MCF 10A (cell line): ENCODE results near the gene SAMD4B. TPM values are rescaled to one million over a fixed set of nuclear protein-coding genes. Genes with fewer than 3 reads are reported as not detected.
"Not testable (repeated sequence)": the region's sequence is repeated elsewhere in the genome, so short reads cannot be mapped to it uniquely, and the experiment has no call there.

Experiments used
- BruUV-seq: library from RNA; stranded (reverse); fragments of 400-500 nt; replicated peaks from 2 replicates; lab custom pipeline; 2021; lab: Mats Ljungman, UMichigan
- CTCF ChIA-PET: fragments of 300-600 bp; sonication (Branson Sonifier 250); formaldehyde crosslinking; extraction: SDS; loops from one replicate; lab custom pipeline; 2021; ENCODE audit warnings: antibody characterized with exemption, inconsistent platforms; lab: Yijun Ruan, JAX
- POLR2A ChIA-PET: fragments of 300-600, 350-650 bp; sonication (Branson Sonifier 250); formaldehyde crosslinking; extraction: SDS; loops from one replicate; lab custom pipeline; 2020; ENCODE audit warnings: antibody characterized with exemption, inconsistent platforms; lab: Yijun Ruan, JAX
- DNase-seq: peaks from one replicate; pipeline ENCODE4 v3.0.0-alpha.2; 2018; ENCODE audit not compliant: unreplicated experiment
- H3K27ac Mint-ChIP-seq: one replicate; pipeline ENCODE4 v1.8.0; 2022; ENCODE audit warnings: mild to moderate bottlenecking, low read depth, mixed read lengths; ENCODE audit not compliant: unreplicated experiment
- H3K27me3 Mint-ChIP-seq: one replicate; pipeline ENCODE4 v1.8.0; 2022; ENCODE audit warnings: mixed read lengths; ENCODE audit not compliant: insufficient read depth, unreplicated experiment
- H3K36me3 Mint-ChIP-seq: one replicate; pipeline ENCODE4 v1.8.0; 2022; ENCODE audit warnings: mild to moderate bottlenecking, moderate library complexity, mixed read lengths; ENCODE audit not compliant: insufficient read depth, unreplicated experiment
- H3K4me1 Mint-ChIP-seq: one replicate; pipeline ENCODE4 v1.8.0; 2022; ENCODE audit warnings: mixed read lengths; ENCODE audit not compliant: insufficient read depth, unreplicated experiment
- H3K4me3 Mint-ChIP-seq: one replicate; pipeline ENCODE4 v1.8.0; 2022; ENCODE audit warnings: mild to moderate bottlenecking, moderate library complexity, mixed read lengths; ENCODE audit not compliant: unreplicated experiment
- H3K9me3 Mint-ChIP-seq: one replicate; pipeline ENCODE4 v1.8.0; 2022; ENCODE audit warnings: mixed read lengths; ENCODE audit not compliant: unreplicated experiment
- intact Hi-C: fragments of 100-400 bp; cut with micrococcal nuclease; formaldehyde crosslinking; loops from 2 replicates; pipeline ENCODE4 v1.14.1; 2022
- total RNA-seq: library from RNA; stranded (reverse); gene quantifications from 2 replicates; pipeline ENCODE4 v1.2.3, GENCODE V29; 2022
- TF ChIP-seq, protein P1 (sequence below): fragments of 200-600 bp; IDR thresholded peaks from one replicate; pipeline ENCODE4 v1.8.0; 2022; ENCODE audit warnings: antibody characterized with exemption, mild to moderate bottlenecking; ENCODE audit not compliant: unreplicated experiment

The SAMD4B gene
- total RNA-seq, 1 experiment from 2014 or later = 65.4 TPM

DNA sequence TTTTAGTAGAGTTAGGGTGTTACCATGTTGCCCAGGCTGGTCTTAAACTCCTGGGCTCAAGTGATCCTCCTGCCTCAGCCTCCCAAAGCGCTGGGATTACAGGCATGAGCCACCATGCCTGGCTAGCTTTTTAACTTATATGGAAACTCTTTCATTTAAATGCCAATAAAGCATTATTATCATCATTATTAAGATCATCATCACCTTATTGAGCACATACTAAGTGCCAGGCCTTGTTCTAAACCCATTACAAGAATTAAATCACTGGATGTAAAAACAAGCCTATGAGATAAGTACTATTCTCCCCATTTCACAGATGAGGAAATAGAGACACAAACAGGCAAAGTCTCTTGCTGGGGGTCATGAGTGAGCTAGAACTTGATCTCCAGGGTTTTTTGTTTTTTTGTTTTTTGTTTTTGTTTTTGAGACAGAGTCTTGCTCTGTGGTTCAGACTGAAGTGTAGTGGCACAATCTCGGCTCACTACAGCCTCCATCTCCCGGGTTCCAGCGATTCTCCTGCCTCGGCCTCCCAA lies 7.7 kb upstream of the SAMD4B start:
- H3K4me3 Mint-ChIP-seq = no peak overlapping the region
- POLR2A ChIA-PET = interaction anchor here (0.6 to 0.9 kb wide), 3 partner anchors 7 to 101 kb away, joined by 3 to 4 read pairs (median 4); partner anchors contain the start of genes RPS16 and SAMD4B
- intact Hi-C loops = no loop called here
- no peak overlapping the region for H3K27ac Mint-ChIP-seq
- H3K4me1 Mint-ChIP-seq = peaks cover 6% of the 10 kb centered on the region
- no peaks in the 10 kb centered on the region for H3K27me3 Mint-ChIP-seq
- CTCF ChIA-PET = interaction anchor here (0.6 to 0.7 kb wide), 3 partner anchors 72 to 1000 kb away, joined by 3 to 4 read pairs (median 3); no protein-coding TSS in a partner anchor
- no peaks in the 10 kb centered on the region for H3K9me3 Mint-ChIP-seq
- no TSS peak for BruUV-seq
- no peak for DNase-seq
- TF ChIP-seq, protein P1, sequence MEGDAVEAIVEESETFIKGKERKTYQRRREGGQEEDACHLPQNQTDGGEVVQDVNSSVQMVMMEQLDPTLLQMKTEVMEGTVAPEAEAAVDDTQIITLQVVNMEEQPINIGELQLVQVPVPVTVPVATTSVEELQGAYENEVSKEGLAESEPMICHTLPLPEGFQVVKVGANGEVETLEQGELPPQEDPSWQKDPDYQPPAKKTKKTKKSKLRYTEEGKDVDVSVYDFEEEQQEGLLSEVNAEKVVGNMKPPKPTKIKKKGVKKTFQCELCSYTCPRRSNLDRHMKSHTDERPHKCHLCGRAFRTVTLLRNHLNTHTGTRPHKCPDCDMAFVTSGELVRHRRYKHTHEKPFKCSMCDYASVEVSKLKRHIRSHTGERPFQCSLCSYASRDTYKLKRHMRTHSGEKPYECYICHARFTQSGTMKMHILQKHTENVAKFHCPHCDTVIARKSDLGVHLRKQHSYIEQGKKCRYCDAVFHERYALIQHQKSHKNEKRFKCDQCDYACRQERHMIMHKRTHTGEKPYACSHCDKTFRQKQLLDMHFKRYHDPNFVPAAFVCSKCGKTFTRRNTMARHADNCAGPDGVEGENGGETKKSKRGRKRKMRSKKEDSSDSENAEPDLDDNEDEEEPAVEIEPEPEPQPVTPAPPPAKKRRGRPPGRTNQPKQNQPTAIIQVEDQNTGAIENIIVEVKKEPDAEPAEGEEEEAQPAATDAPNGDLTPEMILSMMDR = no peak
- H3K36me3 Mint-ChIP-seq = no peaks in the 10 kb centered on the region

DNA sequence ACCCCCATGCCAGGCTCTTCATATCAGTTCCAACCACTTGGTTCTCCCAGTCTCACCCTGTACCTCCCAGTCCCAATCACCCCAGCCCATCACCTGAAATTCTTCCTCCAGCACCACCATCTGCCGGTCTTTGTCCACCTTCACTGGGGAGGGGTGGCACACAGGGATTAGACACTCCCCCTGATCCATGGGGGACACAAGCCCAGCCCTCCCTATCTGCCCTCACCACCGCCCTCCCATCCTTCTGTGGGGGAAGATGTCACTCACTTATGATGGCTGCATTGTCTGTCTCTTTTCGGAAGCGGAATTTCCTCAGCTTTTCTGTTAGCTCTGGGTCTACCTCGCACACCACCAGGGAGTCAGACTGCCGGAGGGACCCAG lies 7.1 kb upstream of the SAMD4B start:
- Mint-ChIP-seq H3K36me3 (no peaks in the 10 kb centered on the region), H3K27ac (peak overlapping the region; percentile 49), H3K9me3 (no peaks in the 10 kb centered on the region), H3K27me3 (no peaks in the 10 kb centered on the region), H3K4me1 (peaks cover 6% of the 10 kb centered on the region), H3K4me3 (no peak overlapping the region)
- ChIA-PET CTCF (interaction anchor here (0.7 kb wide), 1 partner anchor 1001 kb away, joined by 3 read pairs; no protein-coding TSS in a partner anchor), POLR2A (no interaction called here)
- intact Hi-C loops = no loop called here
- TF ChIP-seq, protein P1 = no peak
- DNase-seq = no peak
- BruUV-seq = no TSS peak

DNA sequence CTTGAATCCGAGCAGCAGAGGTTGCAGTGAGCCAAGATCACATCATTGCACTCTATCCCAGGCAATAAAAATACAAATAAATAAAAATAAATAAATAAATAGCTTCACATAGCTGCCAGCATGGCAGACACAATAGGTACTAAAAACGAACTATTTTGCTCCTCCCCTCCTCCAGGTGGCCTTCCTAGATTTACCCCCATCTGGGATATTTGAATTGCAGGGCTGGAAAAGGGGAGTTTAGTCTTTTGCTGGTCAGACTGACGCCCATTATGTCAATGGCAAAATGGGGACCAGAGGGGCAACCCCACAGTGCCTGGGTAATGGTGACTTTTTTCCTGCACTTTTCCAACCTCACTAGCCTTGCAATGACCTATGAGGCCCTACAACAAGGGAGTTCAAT lies 5.7 kb upstream of the SAMD4B start:
- intact Hi-C loops = no loop called here
- no TSS peak for BruUV-seq
- Mint-ChIP-seq H3K4me1 (peaks cover 15% of the 10 kb centered on the region), H3K36me3 (no peaks in the 10 kb centered on the region), H3K27ac (no peak overlapping the region), H3K4me3 (no peak overlapping the region), H3K9me3 (no peaks in the 10 kb centered on the region), H3K27me3 (no peaks in the 10 kb centered on the region)
- no peak for DNase-seq
- CTCF ChIA-PET = interaction anchor here (0.7 to 0.8 kb wide), 3 partner anchors 9 to 218 kb away, joined by 3 read pairs; no protein-coding TSS in a partner anchor
- TF ChIP-seq, protein P1 = no peak
- POLR2A ChIA-PET = interaction anchor here (0.7 kb wide), 1 partner anchor 948 kb away, joined by 3 read pairs; no protein-coding TSS in a partner anchor

GRCh38 chr19:39339674-39340073 lies 2.5 kb upstream of the SAMD4B start:
- no peaks in the 10 kb centered on the region for H3K27me3 Mint-ChIP-seq
- POLR2A ChIA-PET = interaction anchor here (1.3 kb wide), 1 partner anchor 96 kb away, joined by 3 read pairs; the partner anchor contains the start of gene RPS16
- H3K4me1 Mint-ChIP-seq = peaks cover 34% of the 10 kb centered on the region
- TF ChIP-seq, protein P1 = no peak
- H3K9me3 Mint-ChIP-seq = no peaks in the 10 kb centered on the region
- DNase-seq = no peak
- CTCF ChIA-PET = no interaction called here
- H3K27ac Mint-ChIP-seq = no peak overlapping the region
- BruUV-seq = no TSS peak
- H3K4me3 Mint-ChIP-seq = no peak overlapping the region
- intact Hi-C loops = loop anchor here (5.0 kb wide), 1 partner anchor 53 kb away; the partner anchor contains the start of genes MED29 and PAF1
- H3K36me3 Mint-ChIP-seq = peaks cover 7% of the 10 kb centered on the region

GRCh38 chr19:39340156-39340555 lies 2.1 kb upstream of the SAMD4B start:
- H3K9me3 Mint-ChIP-seq, H3K27ac Mint-ChIP-seq, H3K4me3 Mint-ChIP-seq, DNase-seq, H3K27me3 Mint-ChIP-seq, BruUV-seq: not testable (repeated sequence)
- intact Hi-C loops = loop anchor here (5.0 kb wide), 1 partner anchor 52 kb away; the partner anchor contains the start of genes MED29 and PAF1
- ChIA-PET CTCF (interaction anchor here (0.7 kb wide), 1 partner anchor 922 kb away, joined by 3 read pairs; no protein-coding TSS in a partner anchor), POLR2A (interaction anchor here (1.3 kb wide), 1 partner anchor 96 kb away, joined by 3 read pairs; the partner anchor contains the start of gene RPS16)
- Mint-ChIP-seq H3K4me1 (peaks cover 39% of the 10 kb centered on the region), H3K36me3 (peaks cover 11% of the 10 kb centered on the region)
